Spinal cord (tissue), 10 donors: ENCODE measurements around the gene CCNB1. TPM values are rescaled to one million over a fixed set of nuclear protein-coding genes. Genes with fewer than 3 reads are reported as not detected.
"Not testable (repeated sequence)": the region's sequence is repeated elsewhere in the genome, so short reads cannot be mapped to it uniquely, and the experiment has no call there.

ENCODE experiments used
- DNase-seq, 6 donors: peaks; one replicate each; pipeline versions ENCODE4 v3.0.0 to v3.0.0-alpha.2; 2013 to 2015; ENCODE audit warnings: low spot score in 6 of 6, low read depth in 4 of 6
- H3K27ac ChIP-seq: one replicate; pipeline ENCODE4 v1.5.1; 2013; ENCODE audit warnings: low read depth, low read length, control low read depth
- H3K27me3 ChIP-seq: one replicate; pipeline ENCODE4 v1.6.1; 2013; ENCODE audit warnings: low read length; ENCODE audit not compliant: control insufficient read depth, insufficient read depth
- H3K36me3 ChIP-seq: one replicate; pipeline ENCODE4 v1.6.1; 2013; ENCODE audit warnings: low read length; ENCODE audit not compliant: control insufficient read depth, insufficient read depth
- H3K4me1 ChIP-seq: one replicate; pipeline ENCODE4 v1.6.1; 2013; ENCODE audit warnings: low read length; ENCODE audit not compliant: control insufficient read depth, insufficient read depth
- H3K4me3 ChIP-seq: one replicate; pipeline ENCODE4 v1.5.1; 2013; ENCODE audit warnings: low read depth, low read length, control low read depth
- H3K9me3 ChIP-seq: one replicate; pipeline ENCODE4 v1.6.1; 2013; ENCODE audit warnings: low read length; ENCODE audit not compliant: control insufficient read depth, insufficient read depth
- WGBS: methylation state at CpG from one replicate; pipeline ENCODE4 v1.1.5; 2013; ENCODE audit warnings: missing lambda C conversion rate; ENCODE audit not compliant: insufficient coverage; 5-methylcytosine and 5-hydroxymethylcytosine counted together
- polyA plus RNA-seq, 2 donors: library from polyadenylated mRNA; unstranded; fragments of 120-200 nt; gene quantifications; one replicate each; pipeline ENCODE4 v1.2.1, GENCODE V29; 2013; ENCODE audit not compliant: insufficient read length in 2 of 2
- total RNA-seq, 2 donors: library from RNA; depleted of rRNA in 1 of 2; stranded (reverse); fragments of 120-200 nt in 1 of 2; fragments of >200 nt in 1 of 2; gene quantifications; one replicate each; pipeline versions ENCODE4 v1.2.3 to v1.2.4, GENCODE V29; 2013 to 2014
- donor health status: healthy.

Gene CCNB1
- total and polyA plus RNA-seq, 4 donors = 38.0 to 47.2 (median 41.6) TPM

- no peaks in the 10 kb centered on the region for H3K36me3 ChIP-seq
- H3K27ac ChIP-seq = no peak overlapping the region
- DNase-seq = no peak
- H3K9me3 ChIP-seq = no peaks in the 10 kb centered on the region
- H3K4me1 ChIP-seq = no peaks in the 10 kb centered on the region
- H3K27me3 ChIP-seq = no peaks in the 10 kb centered on the region
- no peak overlapping the region for H3K4me3 ChIP-seq
- no CpG with 5 or more reads among the region's 5 CpGs for WGBS
Measured at GRCh38 chr5:69206528-69207190, 39.7 kb downstream of the CCNB1 start.

DNA sequence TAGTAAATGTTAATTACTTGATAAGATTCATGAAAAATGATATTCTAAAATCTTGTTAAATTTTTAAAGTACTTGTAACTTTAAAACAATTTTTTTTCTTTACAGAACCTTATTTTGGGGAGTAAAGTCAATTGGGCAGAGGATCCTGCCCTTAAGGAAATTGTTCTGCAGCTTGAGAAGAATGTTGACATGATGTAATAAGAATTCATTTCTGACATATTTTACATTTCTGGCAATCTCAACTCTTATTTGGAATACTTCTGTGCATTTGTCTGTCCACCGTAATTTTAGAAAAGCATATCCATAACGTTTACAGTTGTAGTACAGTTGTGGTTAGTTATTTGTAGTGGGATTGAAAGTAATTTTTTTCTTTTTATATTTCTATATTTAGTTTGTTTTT, 42.7 kb downstream of the CCNB1 start:
- WGBS = no CpG with 5 or more reads among the region's 2 CpGs
- Histone ChIP-seq H3K27me3 (no peaks in the 10 kb centered on the region), H3K27ac (no peak overlapping the region), H3K36me3 (no peaks in the 10 kb centered on the region), H3K4me3 (no peak overlapping the region), H3K9me3 (no peaks in the 10 kb centered on the region), H3K4me1 (no peaks in the 10 kb centered on the region)
- DNase-seq = no peak

DNA sequence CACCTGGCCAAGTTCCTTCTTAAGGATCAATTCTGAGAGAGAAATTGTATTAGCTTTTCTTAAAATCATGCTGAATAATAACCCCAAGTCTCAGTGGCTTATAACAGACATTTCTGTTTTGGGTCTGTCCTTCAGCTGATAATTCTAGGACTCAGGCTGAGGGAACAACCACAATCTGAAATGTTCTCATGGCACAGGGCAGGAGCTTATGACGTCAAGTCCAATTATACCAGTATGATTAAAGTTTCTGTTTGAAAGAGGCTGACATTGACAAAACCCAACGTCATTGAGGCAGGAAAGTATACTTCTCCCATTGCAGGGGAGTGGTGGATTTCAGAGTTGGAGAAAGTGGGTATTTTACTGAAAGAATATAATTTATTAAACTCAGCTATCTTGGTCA, 44.2 kb downstream of the CCNB1 start:
- no peaks in the 10 kb centered on the region for H3K4me1 ChIP-seq
- no peak overlapping the region for H3K4me3 ChIP-seq
- no peak overlapping the region for H3K27ac ChIP-seq
- WGBS = 100% methylated on average over 1 of the region's 2 CpGs
- no peak for DNase-seq
- H3K36me3 ChIP-seq = no peaks in the 10 kb centered on the region
- no peaks in the 10 kb centered on the region for H3K9me3 ChIP-seq
- H3K27me3 ChIP-seq = no peaks in the 10 kb centered on the region

DNA sequence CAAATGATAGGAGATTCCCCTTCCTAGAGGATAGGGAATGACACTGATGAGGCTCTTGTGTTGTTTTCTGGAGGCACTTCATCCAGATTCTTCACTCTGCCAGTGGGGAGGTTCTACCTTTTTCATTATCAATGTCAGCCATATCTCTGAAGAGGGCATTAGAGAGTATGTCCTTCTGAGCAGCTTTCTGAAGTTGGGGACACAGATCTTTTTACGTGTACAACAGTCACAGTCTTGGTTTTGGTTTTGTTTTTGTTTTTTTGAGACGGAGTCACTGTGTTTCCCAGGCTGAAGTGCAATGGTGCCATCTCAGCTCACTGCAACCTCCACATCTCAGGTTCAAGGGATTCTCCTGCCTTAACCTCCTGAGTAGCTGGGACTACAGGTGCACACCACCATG, 45.1 kb downstream of the CCNB1 start:
- Histone ChIP-seq H3K27me3 (no peaks in the 10 kb centered on the region), H3K9me3 (no peaks in the 10 kb centered on the region), H3K27ac (no peak overlapping the region), H3K4me1 (no peaks in the 10 kb centered on the region), H3K4me3 (no peak overlapping the region), H3K36me3 (no peaks in the 10 kb centered on the region)
- WGBS = no CpG with 5 or more reads among the region's 2 CpGs
- no peak for DNase-seq

DNA sequence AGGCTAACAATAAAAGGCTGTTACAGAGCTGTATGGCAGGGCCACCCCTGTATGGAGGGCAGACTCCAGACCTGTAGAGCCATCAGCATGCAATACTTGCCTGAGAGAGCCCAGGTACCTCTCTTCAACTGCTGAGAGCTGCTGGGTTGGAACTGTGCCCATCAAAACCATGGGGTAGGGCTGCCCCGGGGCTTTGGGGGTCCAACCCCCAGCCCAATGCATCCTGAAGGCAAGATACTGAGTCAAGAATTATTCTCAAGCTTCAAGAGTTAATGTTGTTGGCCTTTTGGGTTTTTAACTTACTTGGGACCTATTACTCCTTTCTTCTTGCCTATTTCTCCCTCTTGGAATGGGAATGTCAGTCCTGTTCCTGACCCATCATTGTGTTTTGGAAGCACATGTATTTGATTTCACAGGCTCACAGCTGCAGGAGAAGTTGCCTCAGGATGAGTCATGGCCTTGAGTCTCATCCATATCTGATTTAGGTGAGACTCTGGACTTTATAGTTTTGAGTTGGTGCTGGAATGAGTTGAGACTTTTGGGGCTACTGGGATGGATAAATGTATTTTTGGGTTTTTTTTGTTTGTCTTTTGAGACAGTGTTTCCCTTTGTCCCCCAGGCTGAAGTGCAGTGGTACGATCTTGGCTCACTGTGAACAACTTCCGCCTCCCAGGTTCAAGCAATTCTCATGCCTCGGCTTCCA, 46.7 kb downstream of the CCNB1 start:
- Histone ChIP-seq H3K9me3 (no peaks in the 10 kb centered on the region), H3K4me1 (no peaks in the 10 kb centered on the region), H3K27ac (no peak overlapping the region), H3K36me3 (no peaks in the 10 kb centered on the region), H3K4me3 (no peak overlapping the region), H3K27me3 (no peaks in the 10 kb centered on the region)
- 97% methylated on average over 3 of the region's 4 CpGs for WGBS
- DNase-seq = no peak

DNA sequence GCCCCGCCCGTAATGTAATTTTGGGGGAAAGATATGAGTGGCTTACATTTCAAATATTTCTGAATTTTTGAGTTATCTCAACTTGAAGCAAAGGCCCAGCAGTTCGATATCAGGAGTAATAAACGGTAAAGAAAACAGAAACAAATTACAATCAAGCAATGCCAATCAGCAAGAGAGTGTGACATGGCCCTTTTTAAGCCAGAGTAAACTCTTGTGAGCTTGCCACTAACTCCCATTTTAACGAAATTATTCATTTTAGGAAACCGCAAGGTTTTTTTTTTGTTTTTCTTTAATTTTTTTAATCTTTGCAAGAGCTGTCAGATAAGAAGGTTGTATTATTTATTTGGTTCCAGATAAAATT, 50.2 kb downstream of the CCNB1 start:
- H3K9me3 ChIP-seq = no peaks in the 10 kb centered on the region
- peak overlapping the region; percentile 94 for H3K27ac ChIP-seq
- peaks cover 4% of the 10 kb centered on the region for H3K36me3 ChIP-seq
- no peaks in the 10 kb centered on the region for H3K4me1 ChIP-seq
- no CpG with 5 or more reads among the region's 6 CpGs for WGBS
- H3K4me3 ChIP-seq = peak overlapping the region; percentile 100
- no peaks in the 10 kb centered on the region for H3K27me3 ChIP-seq
- DNase-seq = no peak

GRCh38 chr5:69217548-69218526, 50.9 kb downstream of the CCNB1 start:
- H3K4me3 ChIP-seq = peak overlapping the region; percentile 100
- H3K27ac ChIP-seq = peak overlapping the region; percentile 94
- H3K9me3 ChIP-seq = no peaks in the 10 kb centered on the region
- WGBS = 0% methylated on average over 63 of the region's 73 CpGs
- no peaks in the 10 kb centered on the region for H3K4me1 ChIP-seq
- no peaks in the 10 kb centered on the region for H3K27me3 ChIP-seq
- H3K36me3 ChIP-seq = peaks cover 4% of the 10 kb centered on the region
- DNase-seq = peak; percentile 80 to 98 (median 85)

GRCh38 chr5:69219939-69220338, 53.0 kb downstream of the CCNB1 start:
- DNase-seq = no peak
- no peak overlapping the region for H3K27ac ChIP-seq
- no peak overlapping the region for H3K4me3 ChIP-seq
- H3K9me3 ChIP-seq = no peaks in the 10 kb centered on the region
- peaks cover 7% of the 10 kb centered on the region for H3K36me3 ChIP-seq
- no peaks in the 10 kb centered on the region for H3K27me3 ChIP-seq
- no peaks in the 10 kb centered on the region for H3K4me1 ChIP-seq

- H3K36me3 ChIP-seq = peaks cover 11% of the 10 kb centered on the region
- H3K27me3 ChIP-seq, H3K4me3 ChIP-seq, H3K4me1 ChIP-seq, DNase-seq, H3K9me3 ChIP-seq, H3K27ac ChIP-seq: not testable (repeated sequence)
- 99% methylated on average over 11 of the region's 18 CpGs for WGBS
Measured at GRCh38 chr5:69220371-69220770, 53.4 kb downstream of the CCNB1 start.
